GM23338 (cell line): Measurements from ENCODE around the gene DNAH11.
"Not testable (repeated sequence)": the region's sequence is repeated elsewhere in the genome, so short reads cannot be mapped to it uniquely, and the experiment has no call there.

Source experiments
- CREB1 ChIP-seq: fragments of 250-450 bp; sonication (Bioruptor Pico); IDR thresholded peaks from 2 replicates; pipeline ENCODE4 v1.5.0; 2020; ENCODE audit warnings: low read depth, mild to moderate bottlenecking, moderate library complexity
- EZH2 ChIP-seq: fragments of 200-600 bp; sonication (generic); IDR thresholded peaks from one replicate; pipeline ENCODE4 v1.8.0; 2017; ENCODE audit warnings: antibody characterized with exemption, mild to moderate bottlenecking, low read depth; ENCODE audit not compliant: unreplicated experiment
- EZH2phosphoT487 ChIP-seq: fragments of 200-600 bp; sonication (generic); IDR thresholded peaks from one replicate; pipeline ENCODE4 v1.8.1; 2018; ENCODE audit warnings: antibody characterized with exemption; ENCODE audit not compliant: unreplicated experiment
- JUNB ChIP-seq: IDR thresholded peaks from one replicate; pipeline ENCODE4 v1.6.1; 2016; ENCODE audit warnings: antibody characterized with exemption; ENCODE audit not compliant: unreplicated experiment
- NANOG ChIP-seq: IDR thresholded peaks from 2 replicates; pipeline ENCODE4 v1.6.1; 2016; ENCODE audit warnings: antibody characterized with exemption, borderline replicate concordance
- POLR2AphosphoS5 ChIP-seq: IDR thresholded peaks from 2 replicates; pipeline ENCODE4 v1.6.1; 2016; ENCODE audit warnings: antibody characterized with exemption, low read depth
- STAT1 ChIP-seq: IDR thresholded peaks from one replicate; pipeline ENCODE4 v1.6.1; 2016; ENCODE audit warnings: antibody characterized with exemption; ENCODE audit not compliant: unreplicated experiment
- ZNF114 ChIP-seq: fragments of 250-450 bp; sonication (Bioruptor Pico); IDR thresholded peaks from 2 replicates; pipeline ENCODE4 v1.5.0; 2020; ENCODE audit warnings: mild to moderate bottlenecking, moderate library complexity
- ZNF331 ChIP-seq: fragments of 250-450 bp; sonication (Bioruptor Pico); IDR thresholded peaks from 2 replicates; pipeline ENCODE4 v1.5.0; 2020; ENCODE audit warnings: low read depth, mild to moderate bottlenecking, moderate library complexity
- TF ChIP-seq, protein P1 (sequence below), 2 experiments: fragments of 200-600 bp in 1 of 2; sonication (generic) in 1 of 2; conservative IDR thresholded peaks; 2 replicates each; pipeline versions ENCODE4 v1.5.1 to v1.6.1; 2016 to 2017; ENCODE audit warnings: antibody characterized with exemption in 2 of 2, low read depth in 2 of 2, mild to moderate bottlenecking in 2 of 2, moderate library complexity in 1 of 2
- TF ChIP-seq, protein P2 (sequence below): IDR thresholded peaks from one replicate; pipeline ENCODE4 v1.6.1; 2018; ENCODE audit warnings: antibody characterized with exemption; ENCODE audit not compliant: unreplicated experiment
- TF ChIP-seq, protein P3 (sequence below): IDR thresholded peaks from 2 replicates; pipeline ENCODE4 v1.6.1; 2016; ENCODE audit warnings: antibody characterized with exemption
- TF ChIP-seq, protein P4 (sequence below): fragments of 250-450 bp; sonication (Bioruptor Pico); IDR thresholded peaks from 2 replicates; pipeline ENCODE4 v1.5.0; 2020; ENCODE audit warnings: mild to moderate bottlenecking, moderate library complexity

DNA sequence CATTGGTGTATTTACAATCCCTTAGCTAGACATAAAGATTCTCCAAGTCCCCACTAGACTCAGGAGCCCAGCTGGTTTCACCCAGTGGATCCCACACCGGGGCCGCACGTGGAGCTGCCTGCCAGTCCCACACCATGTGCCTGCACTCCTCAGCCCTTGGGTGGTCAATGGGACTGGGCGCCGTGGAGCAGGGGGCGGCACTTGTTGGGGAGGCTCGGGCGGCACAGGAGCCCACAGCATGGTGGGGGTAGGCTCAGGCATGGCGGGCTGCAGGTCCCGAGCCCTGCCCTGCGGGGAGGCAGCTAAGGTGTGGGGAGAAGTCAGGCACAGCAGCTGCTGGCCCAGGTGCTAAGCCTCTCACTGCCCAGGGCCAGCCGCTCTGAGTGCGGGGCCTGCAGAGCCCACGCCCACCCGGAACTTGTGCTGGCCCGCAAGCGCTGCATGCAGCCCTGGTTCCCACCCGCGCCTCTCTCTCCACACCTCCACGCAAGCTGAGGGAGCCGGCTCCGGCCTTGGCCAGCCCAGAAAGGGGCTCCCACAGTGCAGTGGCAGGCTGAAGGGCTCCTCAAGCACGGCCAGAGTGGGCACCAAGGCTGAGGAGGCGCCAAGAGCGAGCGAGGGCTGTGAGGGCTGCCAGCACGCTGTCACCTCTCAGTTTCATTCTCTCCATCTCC lies 6.3 kb upstream of the DNAH11 start:
- TF ChIP-seq, protein P1, sequence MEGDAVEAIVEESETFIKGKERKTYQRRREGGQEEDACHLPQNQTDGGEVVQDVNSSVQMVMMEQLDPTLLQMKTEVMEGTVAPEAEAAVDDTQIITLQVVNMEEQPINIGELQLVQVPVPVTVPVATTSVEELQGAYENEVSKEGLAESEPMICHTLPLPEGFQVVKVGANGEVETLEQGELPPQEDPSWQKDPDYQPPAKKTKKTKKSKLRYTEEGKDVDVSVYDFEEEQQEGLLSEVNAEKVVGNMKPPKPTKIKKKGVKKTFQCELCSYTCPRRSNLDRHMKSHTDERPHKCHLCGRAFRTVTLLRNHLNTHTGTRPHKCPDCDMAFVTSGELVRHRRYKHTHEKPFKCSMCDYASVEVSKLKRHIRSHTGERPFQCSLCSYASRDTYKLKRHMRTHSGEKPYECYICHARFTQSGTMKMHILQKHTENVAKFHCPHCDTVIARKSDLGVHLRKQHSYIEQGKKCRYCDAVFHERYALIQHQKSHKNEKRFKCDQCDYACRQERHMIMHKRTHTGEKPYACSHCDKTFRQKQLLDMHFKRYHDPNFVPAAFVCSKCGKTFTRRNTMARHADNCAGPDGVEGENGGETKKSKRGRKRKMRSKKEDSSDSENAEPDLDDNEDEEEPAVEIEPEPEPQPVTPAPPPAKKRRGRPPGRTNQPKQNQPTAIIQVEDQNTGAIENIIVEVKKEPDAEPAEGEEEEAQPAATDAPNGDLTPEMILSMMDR (conservative IDR thresholded peaks at IDR 0.05; ENCODE audit: low read depth in 2 of 2), result not testable (repeated sequence)
- TF ChIP-seq, protein P2, sequence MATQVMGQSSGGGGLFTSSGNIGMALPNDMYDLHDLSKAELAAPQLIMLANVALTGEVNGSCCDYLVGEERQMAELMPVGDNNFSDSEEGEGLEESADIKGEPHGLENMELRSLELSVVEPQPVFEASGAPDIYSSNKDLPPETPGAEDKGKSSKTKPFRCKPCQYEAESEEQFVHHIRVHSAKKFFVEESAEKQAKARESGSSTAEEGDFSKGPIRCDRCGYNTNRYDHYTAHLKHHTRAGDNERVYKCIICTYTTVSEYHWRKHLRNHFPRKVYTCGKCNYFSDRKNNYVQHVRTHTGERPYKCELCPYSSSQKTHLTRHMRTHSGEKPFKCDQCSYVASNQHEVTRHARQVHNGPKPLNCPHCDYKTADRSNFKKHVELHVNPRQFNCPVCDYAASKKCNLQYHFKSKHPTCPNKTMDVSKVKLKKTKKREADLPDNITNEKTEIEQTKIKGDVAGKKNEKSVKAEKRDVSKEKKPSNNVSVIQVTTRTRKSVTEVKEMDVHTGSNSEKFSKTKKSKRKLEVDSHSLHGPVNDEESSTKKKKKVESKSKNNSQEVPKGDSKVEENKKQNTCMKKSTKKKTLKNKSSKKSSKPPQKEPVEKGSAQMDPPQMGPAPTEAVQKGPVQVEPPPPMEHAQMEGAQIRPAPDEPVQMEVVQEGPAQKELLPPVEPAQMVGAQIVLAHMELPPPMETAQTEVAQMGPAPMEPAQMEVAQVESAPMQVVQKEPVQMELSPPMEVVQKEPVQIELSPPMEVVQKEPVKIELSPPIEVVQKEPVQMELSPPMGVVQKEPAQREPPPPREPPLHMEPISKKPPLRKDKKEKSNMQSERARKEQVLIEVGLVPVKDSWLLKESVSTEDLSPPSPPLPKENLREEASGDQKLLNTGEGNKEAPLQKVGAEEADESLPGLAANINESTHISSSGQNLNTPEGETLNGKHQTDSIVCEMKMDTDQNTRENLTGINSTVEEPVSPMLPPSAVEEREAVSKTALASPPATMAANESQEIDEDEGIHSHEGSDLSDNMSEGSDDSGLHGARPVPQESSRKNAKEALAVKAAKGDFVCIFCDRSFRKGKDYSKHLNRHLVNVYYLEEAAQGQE, result not testable (repeated sequence)
- not testable (repeated sequence) for TF ChIP-seq CREB1; POLR2AphosphoS5; ZNF114 (CRISPR knock-in tag); JUNB; EZH2; EZH2phosphoT487; ZNF331 (CRISPR knock-in tag); NANOG; STAT1
- TF ChIP-seq, protein P3, sequence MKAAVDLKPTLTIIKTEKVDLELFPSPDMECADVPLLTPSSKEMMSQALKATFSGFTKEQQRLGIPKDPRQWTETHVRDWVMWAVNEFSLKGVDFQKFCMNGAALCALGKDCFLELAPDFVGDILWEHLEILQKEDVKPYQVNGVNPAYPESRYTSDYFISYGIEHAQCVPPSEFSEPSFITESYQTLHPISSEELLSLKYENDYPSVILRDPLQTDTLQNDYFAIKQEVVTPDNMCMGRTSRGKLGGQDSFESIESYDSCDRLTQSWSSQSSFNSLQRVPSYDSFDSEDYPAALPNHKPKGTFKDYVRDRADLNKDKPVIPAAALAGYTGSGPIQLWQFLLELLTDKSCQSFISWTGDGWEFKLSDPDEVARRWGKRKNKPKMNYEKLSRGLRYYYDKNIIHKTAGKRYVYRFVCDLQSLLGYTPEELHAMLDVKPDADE, result not testable (repeated sequence)
- TF ChIP-seq, protein P4, sequence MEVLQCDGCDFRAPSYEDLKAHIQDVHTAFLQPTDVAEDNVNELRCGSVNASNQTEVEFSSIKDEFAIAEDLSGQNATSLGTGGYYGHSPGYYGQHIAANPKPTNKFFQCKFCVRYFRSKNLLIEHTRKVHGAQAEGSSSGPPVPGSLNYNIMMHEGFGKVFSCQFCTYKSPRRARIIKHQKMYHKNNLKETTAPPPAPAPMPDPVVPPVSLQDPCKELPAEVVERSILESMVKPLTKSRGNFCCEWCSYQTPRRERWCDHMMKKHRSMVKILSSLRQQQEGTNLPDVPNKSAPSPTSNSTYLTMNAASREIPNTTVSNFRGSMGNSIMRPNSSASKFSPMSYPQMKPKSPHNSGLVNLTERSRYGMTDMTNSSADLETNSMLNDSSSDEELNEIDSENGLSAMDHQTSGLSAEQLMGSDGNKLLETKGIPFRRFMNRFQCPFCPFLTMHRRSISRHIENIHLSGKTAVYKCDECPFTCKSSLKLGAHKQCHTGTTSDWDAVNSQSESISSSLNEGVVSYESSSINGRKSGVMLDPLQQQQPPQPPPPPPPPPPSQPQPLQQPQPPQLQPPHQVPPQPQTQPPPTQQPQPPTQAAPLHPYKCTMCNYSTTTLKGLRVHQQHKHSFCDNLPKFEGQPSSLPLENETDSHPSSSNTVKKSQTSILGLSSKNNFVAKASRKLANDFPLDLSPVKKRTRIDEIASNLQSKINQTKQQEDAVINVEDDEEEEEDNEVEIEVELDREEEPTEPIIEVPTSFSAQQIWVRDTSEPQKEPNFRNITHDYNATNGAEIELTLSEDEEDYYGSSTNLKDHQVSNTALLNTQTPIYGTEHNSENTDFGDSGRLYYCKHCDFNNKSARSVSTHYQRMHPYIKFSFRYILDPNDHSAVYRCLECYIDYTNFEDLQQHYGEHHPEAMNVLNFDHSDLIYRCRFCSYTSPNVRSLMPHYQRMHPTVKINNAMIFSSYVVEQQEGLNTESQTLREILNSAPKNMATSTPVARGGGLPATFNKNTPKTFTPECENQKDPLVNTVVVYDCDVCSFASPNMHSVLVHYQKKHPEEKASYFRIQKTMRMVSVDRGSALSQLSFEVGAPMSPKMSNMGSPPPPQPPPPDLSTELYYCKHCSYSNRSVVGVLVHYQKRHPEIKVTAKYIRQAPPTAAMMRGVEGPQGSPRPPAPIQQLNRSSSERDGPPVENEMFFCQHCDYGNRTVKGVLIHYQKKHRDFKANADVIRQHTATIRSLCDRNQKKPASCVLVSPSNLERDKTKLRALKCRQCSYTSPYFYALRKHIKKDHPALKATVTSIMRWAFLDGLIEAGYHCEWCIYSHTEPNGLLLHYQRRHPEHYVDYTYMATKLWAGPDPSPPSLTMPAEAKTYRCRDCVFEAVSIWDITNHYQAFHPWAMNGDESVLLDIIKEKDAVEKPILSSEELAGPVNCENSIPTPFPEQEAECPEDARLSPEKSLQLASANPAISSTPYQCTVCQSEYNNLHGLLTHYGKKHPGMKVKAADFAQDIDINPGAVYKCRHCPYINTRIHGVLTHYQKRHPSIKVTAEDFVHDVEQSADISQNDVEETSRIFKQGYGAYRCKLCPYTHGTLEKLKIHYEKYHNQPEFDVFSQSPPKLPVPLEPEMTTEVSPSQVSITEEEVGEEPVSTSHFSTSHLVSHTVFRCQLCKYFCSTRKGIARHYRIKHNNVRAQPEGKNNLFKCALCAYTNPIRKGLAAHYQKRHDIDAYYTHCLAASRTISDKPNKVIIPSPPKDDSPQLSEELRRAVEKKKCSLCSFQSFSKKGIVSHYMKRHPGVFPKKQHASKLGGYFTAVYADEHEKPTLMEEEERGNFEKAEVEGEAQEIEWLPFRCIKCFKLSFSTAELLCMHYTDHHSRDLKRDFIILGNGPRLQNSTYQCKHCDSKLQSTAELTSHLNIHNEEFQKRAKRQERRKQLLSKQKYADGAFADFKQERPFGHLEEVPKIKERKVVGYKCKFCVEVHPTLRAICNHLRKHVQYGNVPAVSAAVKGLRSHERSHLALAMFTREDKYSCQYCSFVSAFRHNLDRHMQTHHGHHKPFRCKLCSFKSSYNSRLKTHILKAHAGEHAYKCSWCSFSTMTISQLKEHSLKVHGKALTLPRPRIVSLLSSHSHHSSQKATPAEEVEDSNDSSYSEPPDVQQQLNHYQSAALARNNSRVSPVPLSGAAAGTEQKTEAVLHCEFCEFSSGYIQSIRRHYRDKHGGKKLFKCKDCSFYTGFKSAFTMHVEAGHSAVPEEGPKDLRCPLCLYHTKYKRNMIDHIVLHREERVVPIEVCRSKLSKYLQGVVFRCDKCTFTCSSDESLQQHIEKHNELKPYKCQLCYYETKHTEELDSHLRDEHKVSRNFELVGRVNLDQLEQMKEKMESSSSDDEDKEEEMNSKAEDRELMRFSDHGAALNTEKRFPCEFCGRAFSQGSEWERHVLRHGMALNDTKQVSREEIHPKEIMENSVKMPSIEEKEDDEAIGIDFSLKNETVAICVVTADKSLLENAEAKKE (CRISPR knock-in tag), result not testable (repeated sequence)
